Measurements from ENCODE around the gene CMAS.

DNA sequence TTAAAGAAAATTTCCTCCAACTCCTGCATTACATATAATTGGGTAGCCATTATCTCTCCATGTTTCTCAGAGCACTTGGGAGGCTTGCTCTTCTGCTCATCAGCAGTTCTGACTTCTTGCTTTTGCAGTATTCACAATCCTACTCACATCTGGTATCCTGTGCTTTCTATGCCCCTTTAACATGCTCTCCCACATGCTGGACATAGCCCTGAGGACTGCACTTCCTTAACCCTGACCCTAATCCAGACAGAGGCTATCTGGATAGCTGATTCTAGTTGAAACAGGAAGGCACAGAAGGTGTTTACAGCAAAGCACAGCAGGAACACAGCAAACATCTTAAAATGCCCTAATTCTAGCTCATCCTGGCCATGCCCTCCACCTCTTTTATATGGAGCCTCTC is 7.3 kb upstream of the CMAS start:
- TF ChIP-seq POLR2AphosphoS5 (IDR thresholded peaks at IDR 0.05) (no peak), EP300 (IDR thresholded peaks at IDR 0.05) (no peak), CTCF (IDR thresholded peaks at IDR 0.05) (no peak)

Measured in gastroesophageal sphincter (tissue), 3 donors.